Epithelial cell of esophagus (primary cell): Measurements from ENCODE around the gene MAU2.
"Not testable (repeated sequence)": the region's sequence is repeated elsewhere in the genome, so short reads cannot be mapped to it uniquely, and the experiment has no call there.

ENCODE experiments used
- DNase-seq: peaks from one replicate; pipeline ENCODE4 v3.0.0; 2010; ENCODE audit warnings: low read depth
- H3K4me3 ChIP-seq: 2 replicates; pipeline ENCODE4 v1.5.1; 2011; ENCODE audit warnings: mild to moderate bottlenecking, low read length, control low read depth
- CTCF ChIP-seq: IDR thresholded peaks from 2 replicates; pipeline ENCODE4 v1.5.1; 2011; ENCODE audit warnings: low read depth, mild to moderate bottlenecking, low read length, control low read depth, inconsistent platforms; ENCODE audit not compliant: insufficient read depth; ENCODE audit errors: missing control alignments

Gene MAU2

GRCh38 chr19:19343016-19343362 is 22.4 kb downstream of the MAU2 start:
- TF ChIP-seq CTCF = no peak
- H3K4me3 ChIP-seq = no peak overlapping the region
- DNase-seq = no peak

- no peak overlapping the region for H3K4me3 ChIP-seq
- DNase-seq = no peak
- TF ChIP-seq CTCF = no peak
Measured at GRCh38 chr19:19343762-19344161, 23.1 kb downstream of the MAU2 start.

DNA sequence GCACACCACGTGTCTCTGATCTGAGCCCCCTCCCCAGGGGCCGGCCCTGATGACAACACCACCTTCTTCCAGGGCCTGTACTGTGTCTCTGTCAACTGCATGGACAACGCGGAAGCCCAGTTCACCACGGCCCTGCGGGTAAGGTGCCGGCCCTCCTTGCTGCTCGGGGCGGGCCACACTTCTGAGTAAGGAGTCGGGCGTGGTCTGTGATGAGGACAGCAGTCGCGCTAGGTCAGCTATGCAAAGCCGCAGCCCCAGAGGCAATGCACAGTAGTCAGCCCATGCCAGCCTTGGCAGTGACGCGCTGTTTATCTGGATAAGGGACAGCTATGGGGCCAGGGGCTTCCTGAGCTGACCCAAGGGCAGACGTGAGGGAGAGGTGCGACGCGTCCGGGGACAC is 24.6 kb downstream of the MAU2 start:
- no peak overlapping the region for H3K4me3 ChIP-seq
- DNase-seq = no peak
- no peak for TF ChIP-seq CTCF

DNA sequence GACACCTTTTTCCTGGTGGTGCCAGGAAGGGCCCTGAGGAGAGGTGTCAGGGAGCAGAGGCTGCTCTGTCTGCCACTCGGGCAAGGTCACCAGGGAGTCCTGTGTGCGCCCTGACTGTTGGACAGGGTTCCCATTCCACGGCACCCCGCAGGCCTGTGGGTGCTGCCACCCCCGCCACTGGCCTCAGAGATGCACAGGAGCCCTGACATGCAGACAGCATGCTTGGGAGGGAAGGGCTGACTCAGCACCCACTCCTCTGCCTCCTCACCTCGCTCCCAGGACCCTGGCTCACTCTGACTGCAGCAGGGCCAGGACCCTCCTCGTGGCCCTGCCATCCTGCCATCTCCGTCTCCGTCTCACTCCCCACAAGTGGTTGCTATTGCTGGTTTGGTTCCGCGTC is 25.3 kb downstream of the MAU2 start:
- TF ChIP-seq CTCF = no peak
- DNase-seq = no peak
- no peak overlapping the region for H3K4me3 ChIP-seq

- DNase-seq = no peak
- no peak overlapping the region for H3K4me3 ChIP-seq
- no peak for TF ChIP-seq CTCF
Measured at GRCh38 chr19:19347401-19348110, 26.9 kb downstream of the MAU2 start.

DNA sequence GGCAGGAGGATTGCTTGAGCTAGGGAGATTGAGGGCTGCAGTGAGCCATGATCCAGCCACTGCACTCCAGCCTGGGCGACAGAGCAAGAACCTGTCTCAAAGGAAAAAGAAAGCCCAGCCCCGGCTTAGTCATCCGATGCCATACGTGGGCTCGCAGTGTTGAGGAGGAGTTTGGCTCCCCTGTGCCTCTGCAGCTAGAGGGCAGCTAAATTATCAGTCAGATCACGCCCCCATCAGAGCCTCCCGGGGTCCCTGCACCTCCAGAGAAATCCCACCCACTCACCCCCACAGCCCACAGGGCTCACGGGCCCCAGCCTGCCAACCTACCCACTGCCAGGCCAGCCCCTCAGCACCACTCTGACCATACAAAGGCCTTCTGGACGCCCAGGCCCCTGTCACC is 27.6 kb downstream of the MAU2 start:
- DNase-seq = peak; percentile 24
- no peak overlapping the region for H3K4me3 ChIP-seq
- no peak for TF ChIP-seq CTCF

- no peak for DNase-seq
- no peak overlapping the region for H3K4me3 ChIP-seq
Measured at GRCh38 chr19:19349365-19349764, 28.7 kb downstream of the MAU2 start.

GRCh38 chr19:19350756-19351155 is 30.1 kb downstream of the MAU2 start:
- H3K4me3 ChIP-seq, DNase-seq: not testable (repeated sequence)

More at GRCh38 chr19:19349365-19349764, 28.7 kb downstream of the MAU2 start:
- TF ChIP-seq CTCF = no peak
